SU-DHL-6 (cell line): ENCODE measurements around the gene ZNF433.

Source experiments
- CTCF ChIP-seq: fragments of 200-600 bp; sonication (generic); IDR thresholded peaks from one replicate; pipeline ENCODE4 v1.5.1; 2017; ENCODE audit warnings: antibody characterized with exemption, mild to moderate bottlenecking, low read length, moderate library complexity; ENCODE audit not compliant: insufficient read depth, poor library complexity, severe bottlenecking
- EZH2phosphoT487 ChIP-seq: fragments of 200-600 bp; sonication (generic), shearing (Covaris generic); conservative IDR thresholded peaks from 2 replicates; pipeline ENCODE4 v1.6.1; 2018; ENCODE audit warnings: mild to moderate bottlenecking, antibody characterized with exemption, low read length, moderate library complexity, mixed read lengths

- no peak for TF ChIP-seq CTCF
- no peak for TF ChIP-seq EZH2phosphoT487
Measured at GRCh38 chr19:11978492-11979100, 56.9 kb downstream of the ZNF433 start.
